ENCODE measurements around the gene ADGRG7. TPM values are rescaled to one million over a fixed set of nuclear protein-coding genes. Genes with fewer than 3 reads are reported as not detected.
A peak's percentile ranks its signal among the peaks of the same experiment; 100 is the strongest.

ADGRG7 gene
- total and polyA plus RNA-seq, 2 of the 13 experiments (the other 11 are each of a cell fraction or from before 2014, with no cell fraction given), result not detected

- TF ChIP-seq ZBTB40 (IDR thresholded peaks at IDR 0.05), result peak; percentile 53; the same call in 1 of the 2 replicates
- no peak; the same call in 1 of the 2 replicates for TF ChIP-seq ZBTB40 (CRISPR knock-in tag; IDR thresholded peaks at IDR 0.05)
- peak; percentile 39; the same call in 1 of the 2 replicates for TF ChIP-seq ZNF768 (CRISPR knock-in tag; IDR thresholded peaks at IDR 0.05)
- TF ChIP-seq ZFP36L2 (CRISPR knock-in tag; IDR thresholded peaks at IDR 0.05), result 0 out of 2 replicates have a peak, but pooled peaks have one; percentile 57
- peak; percentile 86; the same call in 1 of the 2 replicates for TF ChIP-seq TFDP2 (CRISPR knock-in tag; IDR thresholded peaks at IDR 0.05)
- TF ChIP-seq PRMT3 (CRISPR knock-in tag; IDR thresholded peaks at IDR 0.05; ENCODE audit: borderline replicate concordance, low read depth), result peak; percentile 56; the same call in 1 of the 2 replicates
- no peak for TF ChIP-seq ZZZ3 (CRISPR knock-in tag; IDR thresholded peaks at IDR 0.05; ENCODE audit: borderline replicate concordance)
- TF ChIP-seq ZNF407 (CRISPR knock-in tag; IDR thresholded peaks at IDR 0.05; ENCODE audit: not compliant biosample characterization), result no peak
These were observed 99.8 kb downstream of the ADGRG7 start, which contains the start of gene TFG (continued) for GRCh38 chr3:100708989-100709841.
